HL-60 (cell line): Measurements from ENCODE around the gene MDFIC.
A peak's percentile ranks its signal among the peaks of the same experiment; 100 is the strongest.

Experiments used
- DNase-seq, 2 experiments: peaks; one replicate each; pipeline ENCODE4 v3.0.0-alpha.2; 2010 to 2020; ENCODE audit warnings: low read depth in 1 of 2, low spot score in 1 of 2
- H3K27ac ChIP-seq: fragments of 250-450 bp; sonication (Bioruptor Pico); replicated peaks from 2 replicates; pipeline ENCODE4 v1.5.1; 2020; ENCODE audit warnings: mild to moderate bottlenecking, moderate library complexity
- H3K27me3 ChIP-seq: fragments of 250-450 bp; sonication (Bioruptor Pico); 2 replicates; pipeline ENCODE4 v1.5.1; 2021; ENCODE audit warnings: mild to moderate bottlenecking, moderate library complexity; ENCODE audit not compliant: insufficient read depth, poor library complexity, severe bottlenecking
- H3K4me3 ChIP-seq: replicated peaks from 2 replicates; pipeline ENCODE4 v1.5.1; 2011; ENCODE audit warnings: mild to moderate bottlenecking, control low read depth, low read length; ENCODE audit not compliant: insufficient read depth
- CTCF ChIP-seq: IDR thresholded peaks from one replicate; pipeline ENCODE4 v1.5.1; 2011; ENCODE audit warnings: low read length, control low read depth, inconsistent platforms; ENCODE audit not compliant: insufficient read depth
- GABPA ChIP-seq: IDR thresholded peaks from 2 replicates; pipeline ENCODE4 v1.6.1; 2012; ENCODE audit warnings: low read depth
- POLR2AphosphoS5 ChIP-seq: IDR thresholded peaks from 2 replicates; pipeline ENCODE4 v1.6.1; 2012; ENCODE audit warnings: low read depth
- REST ChIP-seq: IDR thresholded peaks from 2 replicates; pipeline ENCODE4 v1.6.1; 2012; ENCODE audit warnings: low read depth; ENCODE audit not compliant: insufficient replicate concordance
- SPI1 ChIP-seq: IDR thresholded peaks from 2 replicates; pipeline ENCODE4 v1.6.1; 2012; ENCODE audit warnings: low read depth, mild to moderate bottlenecking, borderline replicate concordance

MDFIC gene

GRCh38 chr7:114922652-114923402 lies 933 bp downstream of the MDFIC start:
- Histone ChIP-seq H3K4me3 (peak overlapping the region; percentile 77), H3K27ac (peak overlapping the region; percentile 79), H3K27me3 (no peaks in the 10 kb centered on the region)
- DNase-seq, result peak in 1 of 2 experiments; percentile 73
- TF ChIP-seq CTCF, result no peak
- peak; percentile 6 for TF ChIP-seq REST
- TF ChIP-seq SPI1, result peak; percentile 45; the same call in 1 of the 2 replicates
- no peak for TF ChIP-seq POLR2AphosphoS5
- TF ChIP-seq GABPA, result no peak

- DNase-seq, result no peak
- peak overlapping the region; percentile 79 for H3K27ac ChIP-seq
- H3K4me3 ChIP-seq, result peak overlapping the region; percentile 77
- TF ChIP-seq GABPA (no peak), POLR2AphosphoS5 (no peak), CTCF (no peak), REST (no peak), SPI1 (no peak)
- H3K27me3 ChIP-seq, result no peaks in the 10 kb centered on the region
Measured at GRCh38 chr7:114923403-114923713, 1.5 kb downstream of the MDFIC start.

GRCh38 chr7:114924038-114924712 lies 2.3 kb downstream of the MDFIC start:
- H3K27me3 ChIP-seq, result no peaks in the 10 kb centered on the region
- H3K4me3 ChIP-seq, result peak overlapping the region; percentile 77
- no peak for DNase-seq
- TF ChIP-seq POLR2AphosphoS5 (no peak), REST (no peak), SPI1 (no peak), CTCF (no peak)
- peak overlapping the region; percentile 79 for H3K27ac ChIP-seq
